A673 (cell line): ENCODE measurements around the gene COL9A3.

Experiments used
- CTCF ChIP-seq: fragments of 300-800, 200-600 bp; sonication (generic); conservative IDR thresholded peaks from 2 replicates; pipeline ENCODE4 v1.5.1; 2017; ENCODE audit warnings: low read depth, mild to moderate bottlenecking, antibody characterized with exemption, low read length, moderate library complexity, mixed read lengths
- EZH2 ChIP-seq: fragments of 200-600 bp; sonication (generic); IDR thresholded peaks from 2 replicates; pipeline ENCODE4 v1.6.1; 2017; ENCODE audit warnings: borderline replicate concordance, low read depth, mild to moderate bottlenecking, mixed read lengths, antibody characterized with exemption, low read length; ENCODE audit not compliant: poor library complexity, severe bottlenecking

- TF ChIP-seq CTCF (no peak), EZH2 (no peak)
Observed at GRCh38 chr20:62823688-62824475, 7.0 kb downstream of the COL9A3 start.
